Endothelial cell of umbilical vein (primary cell): ENCODE results near the gene TTLL11. TPM values are rescaled to one million over a fixed set of nuclear protein-coding genes. Genes with fewer than 3 reads are reported as not detected.
A peak's percentile ranks its signal among the peaks of the same experiment; 100 is the strongest.

Source experiments
- BruUV-seq: library from RNA; stranded (reverse); fragments of 400-500 nt; replicated peaks from 2 replicates; lab custom pipeline; 2021; lab: Mats Ljungman, UMichigan
- CTCF ChIA-PET: fragments of 300-600, 350-600 bp; sonication (Branson Sonifier 250); formaldehyde crosslinking; loops from one replicate; lab custom pipeline; 2021; ENCODE audit warnings: antibody characterized with exemption, inconsistent platforms; lab: Charles Lee
- POLR2A ChIA-PET: fragments of 300-600, 350-600 bp; sonication (Branson Sonifier 250); formaldehyde crosslinking; loops from one replicate; lab custom pipeline; 2021; ENCODE audit warnings: antibody characterized with exemption, inconsistent platforms; lab: Charles Lee
- DNase-seq: peaks from one replicate; pipeline ENCODE4 v3.0.0-alpha.2; 2011; ENCODE audit warnings: low read depth, low spot score
- FAIRE-seq: peaks from 2 replicates; lab custom pipeline; 2011; peaks lifted over from hg19 to GRCh38; lab: Jason Lieb, UNC
- H2AFZ ChIP-seq: 2 replicates; pipeline ENCODE4 v1.6.0; 2012; ENCODE audit warnings: low read depth, low read length, control low read depth, inconsistent platforms
- H3K27ac ChIP-seq: 2 replicates; pipeline ENCODE4 v1.5.1; 2011; ENCODE audit warnings: low read depth, mild to moderate bottlenecking, control low read depth, low read length, moderate library complexity; ENCODE audit not compliant: insufficient read depth
- H3K27me3 ChIP-seq, 2 experiments: 2 replicates each; pipeline versions ENCODE4 v1.6.0 to v1.6.1; 2011; ENCODE audit warnings: low read length in 2 of 2, mixed read lengths in 1 of 2; ENCODE audit not compliant: control insufficient read depth in 2 of 2, insufficient read depth in 2 of 2
- H3K36me3 ChIP-seq, 2 experiments: 2 replicates in 1 of 2; 3 replicates in 1 of 2; pipeline ENCODE4 v1.5.1; 2011; ENCODE audit warnings: low read length in 2 of 2, mild to moderate bottlenecking in 1 of 2, moderate library complexity in 1 of 2; ENCODE audit not compliant: control insufficient read depth in 2 of 2, insufficient read depth in 2 of 2; ENCODE audit errors: extremely low read depth in 1 of 2
- H3K4me1 ChIP-seq: 3 replicates; pipeline ENCODE4 v1.5.1; 2011; ENCODE audit warnings: mild to moderate bottlenecking, low read length; ENCODE audit not compliant: control insufficient read depth, insufficient read depth; ENCODE audit errors: extremely low read depth
- H3K4me2 ChIP-seq: 2 replicates; pipeline ENCODE4 v1.6.1; 2011; ENCODE audit warnings: low read length, control low read depth, mixed read lengths; ENCODE audit not compliant: insufficient read depth
- H3K4me3 ChIP-seq, 3 experiments: fragments of 200-600 bp in 1 of 3; sonication (generic), shearing (Covaris generic) in 1 of 3; replicated peaks in 1 of 3; 2 replicates each; pipeline ENCODE4 v1.5.1; 2011 to 2016; ENCODE audit warnings: control low read depth in 3 of 3, low read length in 3 of 3, mild to moderate bottlenecking in 2 of 3, inconsistent platforms in 1 of 3, low read depth in 1 of 3, moderate library complexity in 1 of 3; ENCODE audit not compliant: insufficient read depth in 1 of 3
- H3K79me2 ChIP-seq: 2 replicates; pipeline ENCODE4 v1.6.0; 2012; ENCODE audit warnings: low read length, inconsistent platforms; ENCODE audit not compliant: control insufficient read depth, insufficient read depth
- H3K9ac ChIP-seq: replicated peaks from 2 replicates; pipeline ENCODE3; 2011; ENCODE audit warnings: low read length, control low read depth; ENCODE audit not compliant: insufficient read depth; ENCODE audit errors: extremely low read depth
- H3K9me1 ChIP-seq: replicated peaks from 3 replicates; pipeline ENCODE4 v1.6.0; 2011; ENCODE audit warnings: mild to moderate bottlenecking, low read length; ENCODE audit not compliant: control insufficient read depth, insufficient read depth; ENCODE audit errors: extremely low read depth
- H3K9me3 ChIP-seq: replicated peaks from 2 replicates; pipeline ENCODE4 v1.5.1; 2012; ENCODE audit warnings: low read length, inconsistent platforms; ENCODE audit not compliant: control insufficient read depth, insufficient read depth
- H4K20me1 ChIP-seq: replicated peaks from 2 replicates; pipeline ENCODE3; 2011; ENCODE audit warnings: mild to moderate bottlenecking, low read length; ENCODE audit not compliant: control insufficient read depth, insufficient read depth; ENCODE audit errors: extremely low read depth
- EZH2 ChIP-seq: IDR thresholded peaks from 2 replicates; pipeline ENCODE4 v1.6.1; 2012; ENCODE audit warnings: borderline replicate concordance, low read depth, mild to moderate bottlenecking, moderate library complexity, low read length, inconsistent platforms; ENCODE audit not compliant: severe bottlenecking
- FOS ChIP-seq: IDR thresholded peaks from 2 replicates; pipeline ENCODE4 v1.6.1; 2011; ENCODE audit warnings: mild to moderate bottlenecking, low read length, moderate library complexity, borderline replicate concordance; ENCODE audit not compliant: insufficient read depth
- GATA2 ChIP-seq: IDR thresholded peaks from 2 replicates; pipeline ENCODE4 v1.7.0; 2011; ENCODE audit warnings: low read depth, mild to moderate bottlenecking, moderate library complexity, mixed read lengths, low read length; ENCODE audit not compliant: insufficient read length, insufficient read depth
- JUN ChIP-seq: IDR thresholded peaks from 2 replicates; pipeline ENCODE4 v1.6.1; 2011; ENCODE audit warnings: borderline replicate concordance, low read depth; ENCODE audit not compliant: insufficient read length, insufficient read depth
- MYC ChIP-seq: IDR thresholded peaks from one replicate; pipeline ENCODE4 v1.6.1; 2011; ENCODE audit warnings: mild to moderate bottlenecking, low read depth, low read length
- POLR2A ChIP-seq: IDR thresholded peaks from 2 replicates; pipeline ENCODE4 v1.6.1; 2012; ENCODE audit warnings: low read depth, mild to moderate bottlenecking, control low read depth, low read length
- POLR2AphosphoS5 ChIP-seq: IDR thresholded peaks from 2 replicates; pipeline ENCODE4 v1.6.1; 2012; ENCODE audit warnings: low read depth, mild to moderate bottlenecking, control low read depth, low read length, moderate library complexity; ENCODE audit not compliant: insufficient read depth
- dilution Hi-C: fragments of 300-500 bp; cut with MboI; formaldehyde crosslinking; loops from one replicate; pipeline ENCODE4 v1.15.0; 2019; ENCODE audit warnings: low sequenced_read_pairs; ENCODE audit not compliant: extremely low pct_ligation_motif_present
- intact Hi-C: fragments of 100-400 bp; cut with micrococcal nuclease; formaldehyde crosslinking; loops from one replicate; pipeline ENCODE4 v1.10.0; 2022
- polyA plus RNA-seq, 4 experiments: library from polyadenylated mRNA; depleted of rRNA in 3 of 4; stranded (reverse) in 3 of 4; unstranded in 1 of 4; fragments of >200 nt; gene quantifications; 2 replicates each; pipeline versions ENCODE4 v1.2.1 to v1.2.3, GENCODE V29; 2011 to 2012; ENCODE audit warnings: missing spikeins in 1 of 4
- total RNA-seq: library from RNA; stranded (reverse); gene quantifications from 2 replicates; pipeline ENCODE4 v1.2.3, GENCODE V29; 2021
- TF ChIP-seq, protein P1 (sequence below): IDR thresholded peaks from 2 replicates; pipeline ENCODE4 v1.6.1; 2011; ENCODE audit not compliant: insufficient read depth, insufficient read length
- TF ChIP-seq, protein P2 (sequence below), 2 donors: IDR thresholded peaks; 1 replicate in 1 of 2; 2 replicates in 1 of 2; pipeline ENCODE4 v1.5.1; 2011; ENCODE audit warnings: low read length in 2 of 2, mild to moderate bottlenecking in 2 of 2, moderate library complexity in 2 of 2, control low read depth in 1 of 2, inconsistent platforms in 1 of 2, low read depth in 1 of 2; ENCODE audit not compliant: insufficient read depth in 1 of 2; ENCODE audit errors: extremely low read depth in 1 of 2

Gene TTLL11
- total and polyA plus RNA-seq, 2 donors (not counting 3 experiments of a cell fraction or from before 2014, with no cell fraction given) = 4.9 to 5.1 TPM

DNA sequence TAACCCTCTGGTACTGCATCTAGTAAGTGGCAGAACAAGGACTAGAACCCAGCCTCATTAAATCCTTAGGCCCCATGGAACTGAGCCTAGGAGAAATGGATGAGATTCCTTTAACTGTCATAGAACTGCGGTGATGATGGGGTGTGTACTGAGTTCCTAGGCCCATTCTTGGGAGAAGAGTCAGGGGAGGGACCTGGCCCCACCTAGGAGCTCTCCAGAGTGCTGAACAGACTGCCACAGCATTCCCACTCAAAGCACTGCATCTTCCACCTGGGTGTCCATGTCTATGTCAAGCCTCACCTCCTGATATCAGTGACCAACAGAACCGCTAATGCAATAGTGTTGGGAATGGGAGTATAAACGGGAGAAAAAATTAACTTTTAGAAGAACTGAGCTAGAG lies 36.6 kb downstream of the TTLL11 start:
- Histone ChIP-seq H3K9me3 (no peaks in the 10 kb centered on the region), H3K4me3 (no peak overlapping the region), H3K36me3 (no peaks in the 10 kb centered on the region), H3K4me1 (no peaks in the 10 kb centered on the region), H4K20me1 (peaks cover 3% of the 10 kb centered on the region), H3K27ac (no peak overlapping the region), H3K9me1 (no peaks in the 10 kb centered on the region), H2AFZ (no peak overlapping the region), H3K79me2 (no peaks in the 10 kb centered on the region), H3K27me3 (no peaks in the 10 kb centered on the region), H3K4me2 (no peak overlapping the region), H3K9ac (no peak overlapping the region)
- intact Hi-C loops = loop anchor here (1.0 kb wide), 1 partner anchor 41 kb away; no protein-coding TSS in a partner anchor
- ChIA-PET POLR2A (no interaction called here), CTCF (interaction anchor here (0.6 kb wide), 1 partner anchor 43 kb away, joined by 3 read pairs; no protein-coding TSS in a partner anchor)
- TF ChIP-seq, protein P1, sequence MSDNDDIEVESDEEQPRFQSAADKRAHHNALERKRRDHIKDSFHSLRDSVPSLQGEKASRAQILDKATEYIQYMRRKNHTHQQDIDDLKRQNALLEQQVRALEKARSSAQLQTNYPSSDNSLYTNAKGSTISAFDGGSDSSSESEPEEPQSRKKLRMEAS = no peak
- no peak for TF ChIP-seq POLR2A
- dilution Hi-C loops = no loop called here
- FAIRE-seq (no peak), DNase-seq (peak; percentile 12)
- no TSS peak for BruUV-seq

DNA sequence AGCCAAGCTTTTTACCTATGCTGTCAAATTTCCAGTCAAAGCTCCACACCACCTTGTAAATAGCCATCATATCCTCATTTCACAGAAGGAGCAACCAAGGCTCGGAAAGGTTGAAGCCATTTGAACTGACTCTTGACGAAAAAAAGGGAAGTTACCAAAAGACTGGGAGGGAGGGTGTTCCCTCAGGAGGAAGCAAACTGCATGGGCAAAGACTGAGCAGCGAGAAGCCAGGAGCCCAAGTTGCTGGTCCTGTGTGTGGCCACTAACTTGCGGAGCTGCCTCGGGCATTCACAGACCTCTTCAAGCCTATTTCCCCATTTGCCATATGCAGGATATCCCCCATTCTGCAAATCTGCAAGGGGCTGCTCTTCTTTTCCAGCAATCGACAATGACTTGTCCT lies 37.4 kb downstream of the TTLL11 start:
- TF ChIP-seq POLR2A = no peak
- TF ChIP-seq EZH2 = no peak
- no peak for TF ChIP-seq FOS
- TF ChIP-seq, protein P2, sequence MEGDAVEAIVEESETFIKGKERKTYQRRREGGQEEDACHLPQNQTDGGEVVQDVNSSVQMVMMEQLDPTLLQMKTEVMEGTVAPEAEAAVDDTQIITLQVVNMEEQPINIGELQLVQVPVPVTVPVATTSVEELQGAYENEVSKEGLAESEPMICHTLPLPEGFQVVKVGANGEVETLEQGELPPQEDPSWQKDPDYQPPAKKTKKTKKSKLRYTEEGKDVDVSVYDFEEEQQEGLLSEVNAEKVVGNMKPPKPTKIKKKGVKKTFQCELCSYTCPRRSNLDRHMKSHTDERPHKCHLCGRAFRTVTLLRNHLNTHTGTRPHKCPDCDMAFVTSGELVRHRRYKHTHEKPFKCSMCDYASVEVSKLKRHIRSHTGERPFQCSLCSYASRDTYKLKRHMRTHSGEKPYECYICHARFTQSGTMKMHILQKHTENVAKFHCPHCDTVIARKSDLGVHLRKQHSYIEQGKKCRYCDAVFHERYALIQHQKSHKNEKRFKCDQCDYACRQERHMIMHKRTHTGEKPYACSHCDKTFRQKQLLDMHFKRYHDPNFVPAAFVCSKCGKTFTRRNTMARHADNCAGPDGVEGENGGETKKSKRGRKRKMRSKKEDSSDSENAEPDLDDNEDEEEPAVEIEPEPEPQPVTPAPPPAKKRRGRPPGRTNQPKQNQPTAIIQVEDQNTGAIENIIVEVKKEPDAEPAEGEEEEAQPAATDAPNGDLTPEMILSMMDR (IDR thresholded peaks at IDR 0.05; ENCODE audit: extremely low read depth in 1 of 2, insufficient read depth in 1 of 2, low read depth in 1 of 2, low read length in 2 of 2) = no peak
- no peak for TF ChIP-seq MYC
- no peak for TF ChIP-seq POLR2AphosphoS5
- no peak for TF ChIP-seq GATA2
- TF ChIP-seq, protein P1 = no peak
- TF ChIP-seq JUN = no peak
- no peak overlapping the region for H3K4me2 ChIP-seq
- no peaks in the 10 kb centered on the region for H3K4me1 ChIP-seq
- H3K27me3 ChIP-seq = no peaks in the 10 kb centered on the region
- dilution Hi-C loops = no loop called here
- no peak overlapping the region for H3K27ac ChIP-seq
- peaks cover 3% of the 10 kb centered on the region for H4K20me1 ChIP-seq
- H3K9me3 ChIP-seq = no peaks in the 10 kb centered on the region
- DNase-seq (no peak), FAIRE-seq (no peak)
- BruUV-seq = no TSS peak
- CTCF ChIA-PET = no interaction called here
- H3K9ac ChIP-seq = no peak overlapping the region
- no peaks in the 10 kb centered on the region for H3K36me3 ChIP-seq
- intact Hi-C loops = loop anchor here (1.0 kb wide), 1 partner anchor 40 kb away; no protein-coding TSS in a partner anchor
- H3K79me2 ChIP-seq = no peaks in the 10 kb centered on the region
- H2AFZ ChIP-seq = no peak overlapping the region
- POLR2A ChIA-PET = no interaction called here
- H3K9me1 ChIP-seq = no peaks in the 10 kb centered on the region
- H3K4me3 ChIP-seq = no peak overlapping the region
